H1 (cell line): Measurements from ENCODE around the gene HFE. TPM values are rescaled to one million over a fixed set of nuclear protein-coding genes. Genes with fewer than 3 reads are reported as not detected.

ENCODE experiments used
- CTCF ChIA-PET: fragments of 300-600 bp; sonication (Branson Sonifier 250); formaldehyde crosslinking; loops from one replicate; lab custom pipeline; 2021; ENCODE audit not compliant: partially characterized antibody; lab: Charles Lee
- POLR2A ChIA-PET: fragments of 300-600 bp; sonication (Branson Sonifier 250); formaldehyde crosslinking; loops from one replicate; lab custom pipeline; 2021; ENCODE audit warnings: inconsistent platforms; ENCODE audit not compliant: partially characterized antibody; lab: Charles Lee
- DNase-seq, 2 experiments: peaks; one replicate each; pipeline versions ENCODE4 v3.0.0 to v3.0.0-alpha.2; 2010 to 2022; ENCODE audit warnings: low spot score in 2 of 2, low read depth in 1 of 2, mixed read lengths in 1 of 2
- FAIRE-seq: peaks from 2 replicates; lab custom pipeline; 2011; peaks lifted over from hg19 to GRCh38; lab: Jason Lieb, UNC
- H2AFZ ChIP-seq: 2 replicates; pipeline ENCODE4 v1.8.1; 2012; ENCODE audit warnings: low read length, inconsistent platforms
- H2AK5ac ChIP-seq: 2 replicates; pipeline ENCODE4 v1.6.1; 2013; ENCODE audit warnings: low read depth, low read length
- H2BK120ac ChIP-seq: replicated peaks from 2 replicates; pipeline ENCODE3; 2013; ENCODE audit warnings: low read depth, low read length, inconsistent platforms
- H2BK12ac ChIP-seq: 2 replicates; pipeline ENCODE4 v1.6.1; 2013; ENCODE audit warnings: low read depth, low read length
- H2BK15ac ChIP-seq: 2 replicates; pipeline ENCODE4 v1.6.1; 2013; ENCODE audit warnings: low read length
- H2BK20ac ChIP-seq: 2 replicates; pipeline ENCODE4 v1.6.1; 2013; ENCODE audit warnings: low read length
- H2BK5ac ChIP-seq: 2 replicates; pipeline ENCODE4 v1.6.1; 2013; ENCODE audit warnings: low read depth, low read length
- H3K14ac ChIP-seq: 2 replicates; pipeline ENCODE4 v1.6.1; 2013; ENCODE audit warnings: inconsistent platforms; ENCODE audit not compliant: insufficient read length
- H3K18ac ChIP-seq: 2 replicates; pipeline ENCODE4 v1.6.1; 2013; ENCODE audit warnings: low read length; ENCODE audit errors: extremely low read depth
- H3K23ac ChIP-seq: 2 replicates; pipeline ENCODE4 v1.6.1; 2013; ENCODE audit warnings: inconsistent platforms; ENCODE audit not compliant: insufficient read length
- H3K23me2 ChIP-seq: 2 replicates; pipeline ENCODE4 v1.6.1; 2013; ENCODE audit warnings: low read depth, low read length
- H3K27ac ChIP-seq: 2 replicates; pipeline ENCODE4 v1.6.1; 2011; ENCODE audit warnings: low read depth, low read length, inconsistent platforms
- H3K27me3 ChIP-seq, 4 experiments: replicated peaks in 1 of 4; 1 replicate in 1 of 4; 2 replicates in 3 of 4; pipeline versions ENCODE4 v1.6.1 to v1.8.1; 2011 to 2013; ENCODE audit warnings: low read length in 3 of 4, mild to moderate bottlenecking in 3 of 4, inconsistent platforms in 2 of 4, mixed read lengths in 2 of 4, moderate library complexity in 1 of 4; ENCODE audit not compliant: control insufficient read depth in 3 of 4, insufficient read depth in 3 of 4; ENCODE audit errors: extremely low read depth in 1 of 4
- H3K36me3 ChIP-seq, 4 experiments: 2 replicates each; pipeline versions ENCODE4 v1.6.1 to v1.8.1; 2011 to 2013; ENCODE audit warnings: mild to moderate bottlenecking in 4 of 4, low read length in 3 of 4, moderate library complexity in 2 of 4, control low read depth in 1 of 4, inconsistent platforms in 1 of 4; ENCODE audit not compliant: insufficient read depth in 4 of 4, control insufficient read depth in 2 of 4
- H3K4ac ChIP-seq: replicated peaks from 2 replicates; pipeline ENCODE3; 2013; ENCODE audit warnings: low read length, low read depth, mixed read lengths, inconsistent platforms; ENCODE audit not compliant: insufficient read length
- H3K4me1 ChIP-seq, 4 experiments: replicated peaks in 1 of 4; 1 replicate in 1 of 4; 2 replicates in 3 of 4; pipeline versions ENCODE4 v1.6.1 to v1.8.1; 2011 to 2013; ENCODE audit warnings: low read length in 3 of 4, inconsistent platforms in 2 of 4, mixed read lengths in 1 of 4; ENCODE audit not compliant: insufficient read depth in 4 of 4, control insufficient read depth in 3 of 4
- H3K4me2 ChIP-seq, 2 experiments: 2 replicates each; pipeline versions ENCODE4 v1.6.1 to v1.8.1; 2011 to 2013; ENCODE audit warnings: low read depth in 2 of 2, low read length in 2 of 2, control low read depth in 1 of 2, inconsistent platforms in 1 of 2, mild to moderate bottlenecking in 1 of 2; ENCODE audit not compliant: insufficient read depth in 1 of 2
- H3K4me3 ChIP-seq, 4 experiments: fragments of 200-600, 300-600 bp in 1 of 4; sonication (generic), shearing (Covaris generic), sonication (Bioruptor Twin) in 1 of 4; 2 replicates each; pipeline versions ENCODE4 v1.5.1 to v1.8.1; 2011 to 2016; ENCODE audit warnings: low read length in 4 of 4, low read depth in 3 of 4, control low read depth in 2 of 4, inconsistent platforms in 2 of 4, mild to moderate bottlenecking in 2 of 4, mixed read lengths in 1 of 4, moderate library complexity in 1 of 4; ENCODE audit not compliant: insufficient read depth in 2 of 4; ENCODE audit errors: extremely low read depth in 1 of 4
- H3K56ac ChIP-seq: replicated peaks from 2 replicates; pipeline ENCODE3; 2013; ENCODE audit warnings: low read depth, mild to moderate bottlenecking, mixed read lengths, low read length, inconsistent platforms; ENCODE audit not compliant: insufficient read length
- H3K79me1 ChIP-seq: 2 replicates; pipeline ENCODE4 v1.6.1; 2013; ENCODE audit warnings: low read depth, low read length, control low read depth
- H3K79me2 ChIP-seq, 2 experiments: 2 replicates each; pipeline versions ENCODE4 v1.6.1 to v1.8.1; 2012 to 2013; ENCODE audit warnings: low read length in 2 of 2, mild to moderate bottlenecking in 2 of 2, inconsistent platforms in 1 of 2; ENCODE audit not compliant: insufficient read depth in 2 of 2, control insufficient read depth in 1 of 2
- H3K9ac ChIP-seq, 4 experiments: replicated peaks in 1 of 4; 1 replicate in 1 of 4; 2 replicates in 3 of 4; pipeline versions ENCODE4 v1.6.1 to v1.8.1; 2011 to 2013; ENCODE audit warnings: low read depth in 3 of 4, low read length in 3 of 4, control low read depth in 2 of 4, mild to moderate bottlenecking in 2 of 4, moderate library complexity in 2 of 4, inconsistent platforms in 1 of 4; ENCODE audit errors: extremely low read depth in 1 of 4
- H3K9me3 ChIP-seq, 2 experiments: 2 replicates each; pipeline versions ENCODE4 v1.6.1 to v1.8.1; 2012 to 2013; ENCODE audit warnings: mild to moderate bottlenecking in 2 of 2, moderate library complexity in 2 of 2, control low read depth in 1 of 2, inconsistent platforms in 1 of 2, low read depth in 1 of 2, low read length in 1 of 2, mixed read lengths in 1 of 2; ENCODE audit not compliant: insufficient read depth in 2 of 2
- H4K20me1 ChIP-seq, 2 experiments: replicated peaks in 1 of 2; 2 replicates each; pipeline versions ENCODE3 to v1.8.1; 2011 to 2013; ENCODE audit warnings: inconsistent platforms in 2 of 2, low read length in 2 of 2, mild to moderate bottlenecking in 1 of 2; ENCODE audit not compliant: insufficient read depth in 2 of 2, control insufficient read depth in 1 of 2
- H4K5ac ChIP-seq: 2 replicates; pipeline ENCODE4 v1.6.1; 2013; ENCODE audit warnings: low read length, low read depth, mixed read lengths, inconsistent platforms; ENCODE audit not compliant: insufficient read length
- H4K8ac ChIP-seq: 2 replicates; pipeline ENCODE4 v1.8.0; 2013; ENCODE audit warnings: mild to moderate bottlenecking, moderate library complexity, low read length, inconsistent platforms; ENCODE audit not compliant: insufficient read depth; ENCODE audit errors: extremely low read depth
- H4K91ac ChIP-seq: replicated peaks from 2 replicates; pipeline ENCODE3; 2013; ENCODE audit warnings: low read length, mixed read lengths, inconsistent platforms; ENCODE audit not compliant: insufficient read length
- GABPA ChIP-seq: IDR thresholded peaks from 2 replicates; pipeline ENCODE4 v1.6.1; 2011; ENCODE audit warnings: mild to moderate bottlenecking, low read length, moderate library complexity, borderline replicate concordance; ENCODE audit not compliant: insufficient read depth
- KDM4A ChIP-seq: IDR thresholded peaks from one replicate; pipeline ENCODE4 v1.7.1; 2012; ENCODE audit warnings: low read depth, mild to moderate bottlenecking, moderate library complexity, low read length, inconsistent platforms; ENCODE audit not compliant: severe bottlenecking
- WGBS, 2 experiments: shearing (Covaris generic) in 1 of 2; methylation state at CpG; one replicate each; pipeline versions ENCODE4 v1.1.6 to v1.1.7; 2013 to 2015; ENCODE audit warnings: low lambda C conversion rate in 2 of 2, mixed read lengths in 2 of 2, inconsistent platforms in 1 of 2, low coverage in 1 of 2, missing lambda C conversion rate in 1 of 2; ENCODE audit not compliant: insufficient replicate concordance in 2 of 2, insufficient coverage in 1 of 2, insufficient read length in 1 of 2; ENCODE audit errors: extremely low coverage in 1 of 2, missing lambda C conversion rate in 1 of 2; 5-methylcytosine and 5-hydroxymethylcytosine counted together
- polyA plus RNA-seq, 7 experiments: library from polyadenylated mRNA; depleted of rRNA in 3 of 7; stranded (reverse) in 5 of 7; unstranded in 2 of 7; fragments of >200 nt in 5 of 7; fragments of 200-250 nt in 2 of 7; gene quantifications; 1 replicate in 5 of 7; 2 replicates in 1 of 7; 4 replicates in 1 of 7; pipeline versions ENCODE4 v1.2.1 to v1.2.3, GENCODE V29; 2011 to 2013; ENCODE audit warnings: missing spikeins in 2 of 7, mixed read lengths in 2 of 7
- total RNA-seq: library from RNA; stranded (reverse); fragmentation: NEBNext Ultra II Directional; extraction: Animal tissue kit (Norgen Biotek cat#: 25700); gene quantifications from 2 replicates; pipeline ENCODE4 v1.2.1, GENCODE V29; 2021

Gene HFE
- total and polyA plus RNA-seq, 2 of the 8 experiments (the other 6 are each of a cell fraction or from before 2014, with no cell fraction given): 1.6 to 2.0 TPM

DNA sequence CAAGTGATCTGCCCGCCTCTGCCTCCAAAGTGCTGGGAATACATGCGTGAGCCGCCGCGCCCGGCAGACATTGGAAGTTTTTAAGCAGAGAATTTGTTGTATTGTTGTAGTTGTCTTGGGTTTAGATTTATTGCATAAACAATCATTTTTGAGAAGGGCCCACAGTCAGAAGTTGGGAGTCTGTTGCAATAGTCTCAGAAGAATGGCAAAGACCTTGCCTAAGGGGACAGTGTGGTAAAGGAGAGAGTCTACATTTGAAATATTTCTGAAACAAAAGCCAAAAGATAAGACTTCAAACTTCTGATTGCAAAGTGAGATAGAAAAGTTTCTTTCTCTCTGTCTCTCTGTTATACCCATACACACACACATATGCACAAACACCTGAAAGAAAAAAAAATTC lies 22.5 kb downstream of the HFE start:
- no peak overlapping the region for H2BK20ac ChIP-seq
- no peak overlapping the region for H3K14ac ChIP-seq
- H3K18ac ChIP-seq: no peak overlapping the region
- no peak overlapping the region for H3K4ac ChIP-seq
- no peak for DNase-seq
- TF ChIP-seq GABPA (no peak), KDM4A (no peak)
- H3K9me3 ChIP-seq: peaks cover 10 to 14% of the 10 kb centered on the region in 2 experiments; a peak in 3 of 4 replicates
- no peak overlapping the region for H4K8ac ChIP-seq
- H3K4me2 ChIP-seq: no peak overlapping the region
- no peak for FAIRE-seq
- no peak overlapping the region for H4K91ac ChIP-seq
- H4K5ac ChIP-seq: no peak overlapping the region
- H3K4me1 ChIP-seq: no peaks in the 10 kb centered on the region
- ChIA-PET CTCF (no interaction called here), POLR2A (interaction anchor here (1.5 to 12.1 kb wide), 7 partner anchors 10 to 95 kb away, joined by 6 to 336 read pairs (median 202); a partner anchor contains a TSS)
- H3K4me3 ChIP-seq: no peak overlapping the region
- H3K23ac ChIP-seq: no peak overlapping the region
- no peak overlapping the region for H3K27ac ChIP-seq
- no peaks in the 10 kb centered on the region for H3K36me3 ChIP-seq
- no peak overlapping the region for H2BK12ac ChIP-seq
- no peaks in the 10 kb centered on the region for H4K20me1 ChIP-seq
- no peaks in the 10 kb centered on the region for H3K27me3 ChIP-seq
- H3K79me2 ChIP-seq: no peaks in the 10 kb centered on the region
- H2BK15ac ChIP-seq: no peak overlapping the region
- H2AFZ ChIP-seq: no peak overlapping the region
- H2BK120ac ChIP-seq: no peak overlapping the region
- no peaks in the 10 kb centered on the region for H3K79me1 ChIP-seq
- no peaks in the 10 kb centered on the region for H3K23me2 ChIP-seq
- H2AK5ac ChIP-seq: no peak overlapping the region
- H3K9ac ChIP-seq: no peak overlapping the region
- 97% methylated on average over 6 of the region's 6 CpGs; no CpG with 5 or more reads in 1 of the 2 experiments for WGBS, 2 experiments
- H3K56ac ChIP-seq: no peak overlapping the region
- H2BK5ac ChIP-seq: no peak overlapping the region
